GM19395 (cell line): ENCODE results near the gene CASS4.

Experiments used
- ATAC-seq: cut with Tn5 transposase; IDR thresholded peaks from one replicate; pipeline ENCODE4 v1.9.1; 2021; ENCODE audit warnings: mild to moderate bottlenecking, moderate library complexity; ENCODE audit not compliant: unreplicated experiment

CASS4 gene

DNA sequence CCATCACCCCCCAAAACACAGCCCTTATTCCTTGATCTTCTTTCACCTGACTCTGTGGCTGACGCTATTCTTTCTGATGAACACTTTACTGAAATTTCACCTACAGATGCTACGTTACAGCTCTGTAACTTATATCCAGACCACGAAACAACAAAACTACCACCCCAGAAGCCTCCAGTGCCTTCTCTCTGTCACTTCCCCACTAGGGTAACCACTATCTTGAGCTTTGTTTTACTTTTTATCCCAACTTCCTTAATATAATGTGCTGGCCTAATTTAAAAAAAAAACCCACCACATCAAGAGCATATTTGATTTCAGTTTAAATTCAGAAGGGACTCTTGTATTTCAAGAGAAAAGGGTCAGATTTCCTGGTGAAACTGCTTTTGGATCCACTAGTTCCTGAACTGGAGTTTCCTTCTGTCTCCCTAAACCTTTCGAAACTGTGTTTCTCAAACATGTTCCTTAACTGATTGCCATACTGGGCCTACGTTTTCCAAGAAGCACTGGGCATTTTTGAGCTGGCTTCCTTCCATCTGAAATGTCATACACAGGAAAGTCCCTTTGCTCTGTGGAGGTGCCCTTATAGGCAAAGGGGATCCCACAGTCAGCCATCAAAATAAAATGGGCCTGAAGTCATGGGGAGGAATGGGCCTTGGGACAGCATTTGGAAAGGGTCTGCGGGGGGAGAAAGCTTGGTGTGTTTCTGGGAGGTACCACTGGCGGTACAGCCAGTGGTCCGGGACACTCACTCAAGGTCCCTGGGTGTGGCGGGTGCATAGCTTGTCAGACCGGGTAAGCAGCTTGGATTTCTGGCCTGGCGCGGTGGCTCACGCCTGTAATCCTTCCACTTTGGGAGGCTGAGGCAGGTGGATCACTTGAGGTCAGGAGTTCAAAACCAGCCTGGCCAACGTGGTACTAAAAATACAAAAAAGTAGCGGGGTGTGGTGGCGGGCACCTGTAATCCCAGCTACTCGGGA lies 30.6 kb downstream of the CASS4 start:
- no peak for ATAC-seq

DNA sequence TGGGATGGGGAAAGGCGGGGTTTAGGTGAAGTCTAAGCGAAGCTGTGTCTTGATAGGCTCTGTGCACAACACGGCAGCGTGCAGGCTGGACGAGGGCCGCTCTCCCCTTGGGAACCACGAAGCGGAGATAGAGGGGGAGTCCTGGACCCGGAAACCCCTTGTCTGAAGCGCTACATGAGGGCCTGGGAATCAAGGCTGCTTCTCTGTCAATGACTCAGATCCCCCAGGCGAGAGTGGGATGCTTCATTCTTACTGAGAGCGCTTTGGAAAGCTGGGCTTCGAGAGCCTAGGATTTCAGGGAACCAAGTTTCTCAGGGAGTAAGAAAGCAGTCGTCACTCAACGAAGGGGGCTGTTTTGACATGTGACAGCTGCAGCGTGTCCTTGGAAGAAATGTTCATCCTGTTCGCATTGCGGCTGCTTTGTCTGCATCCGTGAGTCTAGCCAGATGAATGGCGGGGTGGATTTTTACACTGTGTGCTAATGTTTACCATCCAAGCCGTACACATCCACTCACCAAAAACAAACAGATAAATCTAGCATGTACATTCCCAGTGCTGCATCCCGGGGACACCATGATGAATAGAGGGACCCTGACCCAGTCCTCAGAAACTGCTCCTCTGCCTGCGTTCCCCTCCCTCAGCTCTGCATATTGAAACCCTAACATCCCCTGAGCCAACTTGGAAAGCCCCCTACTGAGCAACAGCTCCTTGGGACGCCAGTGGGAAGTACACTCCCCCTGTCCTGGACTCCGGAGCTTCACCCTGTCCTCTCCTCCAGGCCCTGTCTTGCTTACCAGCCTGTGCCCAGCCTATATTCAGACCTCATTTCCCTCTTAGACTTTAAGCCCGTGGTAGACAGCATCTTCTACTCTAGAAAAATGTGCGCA lies 31.8 kb downstream of the CASS4 start:
- no peak for ATAC-seq

DNA sequence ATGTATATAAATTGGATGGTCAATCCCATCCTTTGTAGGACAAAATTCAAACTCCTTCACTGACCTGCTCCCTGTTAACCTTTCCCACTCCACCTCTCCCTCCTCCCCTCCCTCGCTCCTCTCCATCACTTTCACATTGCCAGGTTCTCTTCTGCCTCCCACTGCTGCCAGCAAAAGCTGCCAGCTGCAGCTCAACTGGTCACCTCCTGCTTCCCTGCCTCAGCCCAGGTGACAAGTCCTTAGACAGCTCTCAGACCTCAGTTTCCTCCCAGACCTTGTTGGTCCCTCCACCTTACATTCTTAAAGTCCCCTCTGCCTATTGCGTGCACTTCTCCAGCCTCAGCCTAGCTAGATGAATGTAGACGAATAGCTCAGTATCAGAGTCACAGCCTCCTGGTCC lies 33.1 kb downstream of the CASS4 start:
- ATAC-seq = no peak

GRCh38 chr20:56445540-56445939 lies 33.5 kb downstream of the CASS4 start:
- no peak for ATAC-seq

DNA sequence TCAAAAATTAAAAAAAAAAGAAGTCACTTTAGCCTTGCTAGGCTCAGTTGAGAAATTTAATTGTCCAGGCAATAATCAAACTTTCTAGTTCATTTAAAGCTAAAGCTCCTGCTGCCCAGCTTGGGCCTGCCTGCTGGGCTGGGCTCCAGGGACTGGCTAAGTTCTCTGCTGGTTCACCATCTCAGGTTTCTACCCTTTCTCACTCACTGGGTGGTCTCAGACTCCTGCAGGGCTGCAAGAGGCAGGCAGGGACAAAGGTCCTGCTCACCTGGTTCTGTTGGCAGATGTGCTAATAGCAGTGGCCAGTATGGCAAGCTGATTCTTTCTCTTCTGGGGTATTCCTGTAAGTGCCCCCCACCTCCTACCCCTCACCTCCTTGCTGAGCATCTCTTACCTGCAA lies 35.2 kb downstream of the CASS4 start:
- ATAC-seq = no peak

DNA sequence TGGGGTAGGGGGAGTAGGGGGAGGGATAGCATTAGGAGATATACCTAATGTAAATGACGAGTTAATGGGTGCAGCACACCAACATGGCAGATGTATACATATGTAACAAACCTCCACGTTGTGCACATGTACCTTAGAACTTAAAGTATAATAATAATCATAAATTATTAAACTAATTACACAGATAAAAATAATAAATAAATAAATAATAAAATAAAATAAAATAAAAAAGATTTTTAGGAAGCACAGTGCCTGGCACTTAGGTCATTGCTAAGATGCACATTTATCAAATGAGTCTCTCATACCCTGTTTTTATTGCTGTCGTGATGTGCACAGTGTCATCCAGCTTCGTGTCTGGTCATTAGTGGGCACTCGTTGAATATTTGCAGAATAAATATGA lies 37.4 kb downstream of the CASS4 start:
- ATAC-seq = no peak

- no peak for ATAC-seq
These were observed 39.2 kb downstream of the CASS4 start for GRCh38 chr20:56451056-56451765.

- peak; percentile 86 for ATAC-seq
These were observed 41.3 kb downstream of the CASS4 start for GRCh38 chr20:56453352-56453751.

DNA sequence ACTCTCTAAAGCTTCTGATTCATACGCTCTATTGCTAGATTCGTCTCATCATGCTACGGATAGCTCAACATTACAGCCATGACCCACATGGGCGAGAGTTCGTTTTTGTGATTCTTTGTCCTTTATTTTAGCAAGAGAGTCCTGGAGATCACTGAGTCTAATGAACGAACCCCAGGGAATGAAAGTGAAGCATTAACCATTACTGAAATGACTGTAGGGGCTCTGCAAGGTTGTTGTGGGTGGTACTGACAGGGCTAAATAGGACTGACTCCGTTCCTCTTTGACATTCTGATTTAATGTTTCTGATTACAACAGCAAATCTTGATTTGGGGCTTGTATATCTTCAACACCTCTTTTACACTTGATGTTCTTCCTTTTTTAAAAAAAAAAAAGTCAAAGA lies 42.7 kb downstream of the CASS4 start:
- ATAC-seq = peak; percentile 84

DNA sequence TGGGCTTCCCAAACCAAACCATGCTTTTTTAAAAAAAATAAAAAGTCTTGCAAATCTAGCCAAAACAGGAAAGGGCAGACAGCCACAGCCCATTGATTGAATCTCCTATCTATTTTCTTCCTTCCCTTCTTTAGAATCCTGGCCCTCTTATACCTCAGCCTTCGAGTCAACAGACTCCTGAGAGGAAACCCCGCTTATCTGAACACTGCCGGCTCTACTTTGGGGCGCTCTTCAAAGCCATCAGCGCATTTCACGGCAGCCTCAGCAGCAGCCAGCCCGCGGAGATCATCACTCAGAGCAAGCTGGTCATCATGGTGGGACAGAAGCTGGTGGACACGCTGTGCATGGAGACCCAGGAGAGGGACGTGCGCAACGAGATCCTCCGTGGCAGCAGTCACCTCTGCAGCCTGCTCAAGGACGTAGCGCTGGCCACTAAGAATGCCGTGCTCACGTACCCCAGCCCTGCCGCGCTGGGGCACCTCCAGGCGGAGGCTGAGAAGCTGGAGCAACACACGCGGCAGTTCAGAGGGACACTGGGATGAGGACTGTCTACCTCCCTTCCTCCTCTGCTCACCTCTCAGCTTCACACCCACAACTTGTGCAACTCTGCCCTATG lies 46.3 kb downstream of the CASS4 start:
- ATAC-seq = no peak

DNA sequence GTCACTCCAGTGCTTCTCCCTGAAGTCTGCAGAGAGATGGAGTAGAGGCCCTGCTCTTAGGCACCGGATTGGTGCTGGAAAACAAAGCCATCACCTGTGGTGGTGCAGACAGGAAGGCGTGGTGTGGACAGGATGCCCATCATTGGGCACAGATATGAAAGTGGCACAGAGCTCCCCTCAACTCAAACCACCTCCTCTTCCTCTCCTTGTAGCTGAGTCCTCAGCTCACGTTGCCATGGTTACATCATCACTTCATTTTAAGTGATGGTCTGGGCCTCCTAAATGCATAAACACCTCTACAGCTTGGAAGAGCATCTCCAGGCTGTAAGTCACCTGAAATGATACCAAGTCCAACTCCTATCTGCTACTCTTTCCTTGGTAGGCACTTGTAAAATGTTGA lies 48.4 kb downstream of the CASS4 start:
- ATAC-seq = no peak

DNA sequence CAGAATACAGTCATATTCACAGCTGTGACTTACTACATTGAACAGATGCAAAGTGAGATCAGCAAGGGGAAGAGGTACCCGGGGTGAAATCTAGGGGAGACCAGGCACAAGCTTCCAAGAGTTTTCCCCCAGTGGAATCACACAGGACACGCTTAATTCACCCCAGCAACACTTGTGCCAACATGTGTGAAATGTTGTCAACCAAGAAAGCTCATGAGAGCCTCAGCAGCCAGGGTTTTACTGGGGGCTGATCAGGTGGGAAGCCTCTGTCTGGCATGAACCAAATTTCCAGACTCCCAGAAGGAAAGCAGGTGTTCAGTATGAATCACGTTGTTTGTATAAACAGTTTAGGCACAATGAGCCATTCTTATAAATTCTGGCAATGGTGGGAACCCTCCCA lies 49.5 kb downstream of the CASS4 start:
- ATAC-seq = no peak

- no peak for ATAC-seq
These were observed 51.4 kb downstream of the CASS4 start for GRCh38 chr20:56463428-56463827.

DNA sequence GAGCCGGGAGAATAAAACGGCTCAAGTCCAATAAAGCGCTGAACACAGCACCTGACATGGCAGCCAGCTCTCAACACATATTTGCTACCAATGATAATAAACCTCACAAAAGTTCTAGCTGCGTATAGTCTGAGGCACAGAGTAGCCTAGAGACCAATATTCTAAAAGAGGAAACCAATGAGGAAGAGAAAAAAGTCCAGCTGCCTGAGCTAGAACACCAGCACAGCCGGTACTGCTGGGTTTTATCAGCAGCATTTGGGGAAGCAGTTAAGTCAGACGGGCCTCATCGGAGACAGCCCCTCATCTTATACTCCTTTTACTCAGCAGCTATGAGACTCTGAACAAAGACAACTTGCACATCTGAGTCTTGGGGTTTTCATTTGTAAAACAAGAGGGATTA lies 53.9 kb downstream of the CASS4 start:
- no peak for ATAC-seq

GRCh38 chr20:56467968-56468315 lies 55.9 kb downstream of the CASS4 start:
- ATAC-seq = no peak

GRCh38 chr20:56468316-56469076 lies 56.4 kb downstream of the CASS4 start, which contains the start of gene RTF2:
TSS of gene RTF2 (plus strand) at chr20:56468627. CDS start at chr20:56468698, 71 bp downstream.
- ATAC-seq = peak; percentile 97

- ATAC-seq = no peak
These were observed 57.0 kb downstream of the CASS4 start for GRCh38 chr20:56469077-56469449.

GRCh38 chr20:56483970-56484369 lies 71.9 kb downstream of the CASS4 start:
- no peak for ATAC-seq

- no peak for ATAC-seq
These were observed 75.2 kb downstream of the CASS4 start for GRCh38 chr20:56487216-56487615.

- ATAC-seq = no peak
These were observed 76.5 kb downstream of the CASS4 start for GRCh38 chr20:56488566-56488965.
